Osteoblast (primary cell): Measurements from ENCODE around the gene SLIT3. TPM values are rescaled to one million over a fixed set of nuclear protein-coding genes. Genes with fewer than 3 reads are reported as not detected.

ENCODE experiments used
- DNase-seq: peaks from one replicate; pipeline ENCODE4 v3.0.0; 2011; ENCODE audit warnings: low spot score, mixed read lengths; ENCODE audit not compliant: insufficient read length; ENCODE audit errors: missing footprints
- H2AFZ ChIP-seq: 2 replicates; pipeline ENCODE4 v1.6.0; 2011; ENCODE audit warnings: mild to moderate bottlenecking, low read length
- H3K27ac ChIP-seq: 2 replicates; pipeline ENCODE4 v1.5.1; 2011; ENCODE audit warnings: mild to moderate bottlenecking, low read depth, low read length, moderate library complexity
- H3K27me3 ChIP-seq: 2 replicates; pipeline ENCODE4 v1.6.0; 2012; ENCODE audit warnings: mild to moderate bottlenecking, control low read depth, inconsistent platforms, low read length, moderate library complexity; ENCODE audit not compliant: insufficient read depth
- H3K36me3 ChIP-seq: 2 replicates; pipeline ENCODE4 v1.5.1; 2011; ENCODE audit warnings: mild to moderate bottlenecking, low read length, control low read depth, moderate library complexity; ENCODE audit not compliant: insufficient read depth
- H3K4me1 ChIP-seq: 2 replicates; pipeline ENCODE4 v1.5.1; 2011; ENCODE audit warnings: mild to moderate bottlenecking, low read length, control low read depth, moderate library complexity; ENCODE audit not compliant: insufficient read depth
- H3K4me2 ChIP-seq: 2 replicates; pipeline ENCODE4 v1.6.0; 2011; ENCODE audit warnings: mild to moderate bottlenecking, low read length; ENCODE audit not compliant: insufficient read depth
- H3K4me3 ChIP-seq: fragments of 200-600 bp; sonication (generic); 3 replicates; pipeline ENCODE4 v1.5.1; 2012; ENCODE audit warnings: mild to moderate bottlenecking, low read length, inconsistent platforms; ENCODE audit not compliant: insufficient read depth
- H3K79me2 ChIP-seq: 2 replicates; pipeline ENCODE4 v1.6.0; 2012; ENCODE audit warnings: mild to moderate bottlenecking, low read length, control low read depth, inconsistent platforms; ENCODE audit not compliant: insufficient read depth
- H3K9me3 ChIP-seq: 2 replicates; pipeline ENCODE4 v1.5.1; 2011; ENCODE audit warnings: low read depth, low read length, control low read depth
- H4K20me1 ChIP-seq: 2 replicates; pipeline ENCODE4 v1.6.0; 2012; ENCODE audit warnings: mild to moderate bottlenecking, low read length, control low read depth; ENCODE audit not compliant: insufficient read depth
- total RNA-seq: library from RNA; depleted of rRNA; stranded (reverse); fragments of >200 nt; gene quantifications from 2 replicates; pipeline ENCODE4 v1.2.3, GENCODE V29; 2012
- TF ChIP-seq, protein P1 (sequence below): IDR thresholded peaks from 2 replicates; pipeline ENCODE4 v1.5.1; 2011; ENCODE audit warnings: mild to moderate bottlenecking, low read depth, low read length, moderate library complexity; ENCODE audit errors: extremely low read depth

The SLIT3 gene
- total RNA-seq, 1 donor: 37.6 TPM

DNA sequence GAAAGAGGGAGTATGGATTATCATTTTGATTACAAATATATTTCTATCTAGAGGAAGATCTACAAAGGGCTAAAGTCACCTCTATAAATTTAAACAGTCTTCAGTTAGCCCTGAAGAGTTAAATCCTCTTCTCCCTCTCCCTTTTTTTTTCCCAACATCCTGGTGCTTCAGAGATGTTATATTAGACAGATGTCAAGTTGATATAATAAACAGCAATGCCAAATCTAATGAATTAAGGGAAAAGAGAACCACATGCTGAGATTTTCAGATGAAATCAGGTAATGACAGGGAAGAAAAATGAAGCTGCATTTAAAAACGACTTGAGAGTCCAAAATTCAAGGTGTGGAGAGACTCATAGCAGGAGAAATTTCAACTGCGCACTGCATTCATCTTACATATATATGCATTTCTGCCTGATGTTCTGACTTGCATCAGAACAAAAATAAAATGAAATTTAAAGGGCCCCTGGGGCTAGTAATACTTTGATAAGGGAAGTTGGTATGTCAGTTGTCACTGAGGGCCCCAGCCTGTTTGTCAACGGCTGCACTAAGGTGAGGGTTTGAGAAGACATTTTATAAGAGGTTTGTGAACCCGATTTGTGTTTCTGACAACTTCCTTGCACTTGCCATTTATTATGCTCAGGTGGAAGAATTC is 382.9 kb downstream of the SLIT3 start:
- H3K4me3 ChIP-seq: no peak overlapping the region
- H4K20me1 ChIP-seq: no peaks in the 10 kb centered on the region
- no peaks in the 10 kb centered on the region for H3K4me1 ChIP-seq
- H3K36me3 ChIP-seq: no peaks in the 10 kb centered on the region
- no peaks in the 10 kb centered on the region for H3K9me3 ChIP-seq
- no peak overlapping the region for H3K4me2 ChIP-seq
- H3K79me2 ChIP-seq: no peaks in the 10 kb centered on the region
- H3K27ac ChIP-seq: no peak overlapping the region
- H2AFZ ChIP-seq: no peak overlapping the region
- peaks cover 11% of the 10 kb centered on the region for H3K27me3 ChIP-seq
- no peak for DNase-seq
- TF ChIP-seq, protein P1, sequence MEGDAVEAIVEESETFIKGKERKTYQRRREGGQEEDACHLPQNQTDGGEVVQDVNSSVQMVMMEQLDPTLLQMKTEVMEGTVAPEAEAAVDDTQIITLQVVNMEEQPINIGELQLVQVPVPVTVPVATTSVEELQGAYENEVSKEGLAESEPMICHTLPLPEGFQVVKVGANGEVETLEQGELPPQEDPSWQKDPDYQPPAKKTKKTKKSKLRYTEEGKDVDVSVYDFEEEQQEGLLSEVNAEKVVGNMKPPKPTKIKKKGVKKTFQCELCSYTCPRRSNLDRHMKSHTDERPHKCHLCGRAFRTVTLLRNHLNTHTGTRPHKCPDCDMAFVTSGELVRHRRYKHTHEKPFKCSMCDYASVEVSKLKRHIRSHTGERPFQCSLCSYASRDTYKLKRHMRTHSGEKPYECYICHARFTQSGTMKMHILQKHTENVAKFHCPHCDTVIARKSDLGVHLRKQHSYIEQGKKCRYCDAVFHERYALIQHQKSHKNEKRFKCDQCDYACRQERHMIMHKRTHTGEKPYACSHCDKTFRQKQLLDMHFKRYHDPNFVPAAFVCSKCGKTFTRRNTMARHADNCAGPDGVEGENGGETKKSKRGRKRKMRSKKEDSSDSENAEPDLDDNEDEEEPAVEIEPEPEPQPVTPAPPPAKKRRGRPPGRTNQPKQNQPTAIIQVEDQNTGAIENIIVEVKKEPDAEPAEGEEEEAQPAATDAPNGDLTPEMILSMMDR: no peak

DNA sequence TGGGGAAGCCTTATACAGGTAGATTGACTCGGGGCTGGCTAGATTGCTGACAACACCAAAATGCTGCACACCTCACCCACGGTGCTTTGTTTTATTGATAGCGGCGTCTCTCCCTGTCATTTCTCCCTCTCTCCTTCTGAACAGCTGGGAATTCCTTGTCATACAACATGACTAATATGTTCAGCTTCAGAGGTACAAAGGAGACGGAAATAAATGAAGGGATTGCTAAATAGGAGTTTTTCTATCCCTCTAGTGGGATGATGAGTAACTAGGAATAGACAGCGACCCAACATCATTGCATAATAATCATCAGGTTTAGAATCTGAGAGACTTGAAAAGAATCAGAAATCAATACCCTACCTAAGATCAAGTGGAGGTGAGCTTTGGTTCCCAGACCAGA is 384.1 kb downstream of the SLIT3 start:
- Histone ChIP-seq H3K79me2 (no peaks in the 10 kb centered on the region), H3K4me2 (no peak overlapping the region), H2AFZ (no peak overlapping the region), H3K27me3 (peaks cover 8% of the 10 kb centered on the region), H3K4me1 (no peaks in the 10 kb centered on the region), H4K20me1 (no peaks in the 10 kb centered on the region), H3K9me3 (no peaks in the 10 kb centered on the region), H3K4me3 (no peak overlapping the region), H3K36me3 (no peaks in the 10 kb centered on the region), H3K27ac (no peak overlapping the region)
- TF ChIP-seq, protein P1: no peak
- DNase-seq: no peak

DNA sequence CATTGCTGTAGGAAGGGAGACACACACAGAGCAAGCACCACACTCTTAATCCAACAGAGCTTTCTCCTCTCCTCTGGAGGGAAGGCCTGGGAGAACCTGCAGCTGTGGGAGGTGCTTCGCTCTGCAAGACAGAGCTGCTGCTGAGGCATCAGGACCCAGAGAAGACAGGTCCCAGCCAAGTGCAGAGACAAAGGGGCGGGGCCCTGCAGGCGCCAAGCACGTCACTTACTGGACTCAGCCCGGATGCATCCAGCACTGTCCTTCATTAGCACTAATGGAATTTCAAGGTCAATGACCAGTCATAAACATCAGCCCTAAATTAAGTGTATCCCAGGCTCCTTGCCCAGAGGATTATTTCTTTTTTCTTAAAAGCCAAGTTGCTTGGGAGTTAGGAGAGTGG is 384.7 kb downstream of the SLIT3 start:
- no peak overlapping the region for H3K27ac ChIP-seq

DNA sequence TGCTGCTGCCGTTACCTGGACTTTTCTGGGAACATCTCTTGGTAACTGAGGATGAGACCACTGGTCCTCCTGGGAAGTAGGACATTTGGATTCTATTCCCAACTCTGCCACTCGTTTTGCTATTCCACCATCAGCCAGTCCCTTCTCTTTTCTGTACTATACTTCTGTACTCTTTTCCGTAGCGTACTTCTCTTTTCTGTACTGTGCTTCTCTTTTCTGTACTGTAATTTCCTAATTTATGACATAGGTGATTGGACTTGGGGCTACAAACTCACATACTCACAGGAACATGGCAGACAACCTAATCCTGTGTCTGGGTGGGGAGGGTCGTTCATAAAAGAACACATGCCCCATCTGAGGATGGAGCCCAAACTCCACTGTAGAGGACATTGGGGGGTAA is 386.4 kb downstream of the SLIT3 start:
- TF ChIP-seq, protein P1: no peak
- Histone ChIP-seq H3K27me3 (no peaks in the 10 kb centered on the region), H3K79me2 (no peaks in the 10 kb centered on the region), H3K27ac (no peak overlapping the region), H3K4me2 (no peak overlapping the region), H3K4me3 (no peak overlapping the region), H3K4me1 (no peaks in the 10 kb centered on the region), H3K36me3 (no peaks in the 10 kb centered on the region), H3K9me3 (no peaks in the 10 kb centered on the region), H2AFZ (no peak overlapping the region), H4K20me1 (no peaks in the 10 kb centered on the region)
- DNase-seq: no peak

More for the DNA sequence above, 384.7 kb downstream of the SLIT3 start:
- TF ChIP-seq, protein P1: no peak
- Histone ChIP-seq H3K27me3 (peaks cover 6% of the 10 kb centered on the region), H2AFZ (no peak overlapping the region), H4K20me1 (no peaks in the 10 kb centered on the region), H3K4me2 (no peak overlapping the region), H3K36me3 (no peaks in the 10 kb centered on the region), H3K4me1 (no peaks in the 10 kb centered on the region), H3K79me2 (no peaks in the 10 kb centered on the region), H3K9me3 (no peaks in the 10 kb centered on the region), H3K4me3 (no peak overlapping the region)
- no peak for DNase-seq
